ENCODE measurements around the gene SF3B5.
"Not testable (repeated sequence)": the region's sequence is repeated elsewhere in the genome, so short reads cannot be mapped to it uniquely, and the experiment has no call there.

Gene SF3B5

DNA sequence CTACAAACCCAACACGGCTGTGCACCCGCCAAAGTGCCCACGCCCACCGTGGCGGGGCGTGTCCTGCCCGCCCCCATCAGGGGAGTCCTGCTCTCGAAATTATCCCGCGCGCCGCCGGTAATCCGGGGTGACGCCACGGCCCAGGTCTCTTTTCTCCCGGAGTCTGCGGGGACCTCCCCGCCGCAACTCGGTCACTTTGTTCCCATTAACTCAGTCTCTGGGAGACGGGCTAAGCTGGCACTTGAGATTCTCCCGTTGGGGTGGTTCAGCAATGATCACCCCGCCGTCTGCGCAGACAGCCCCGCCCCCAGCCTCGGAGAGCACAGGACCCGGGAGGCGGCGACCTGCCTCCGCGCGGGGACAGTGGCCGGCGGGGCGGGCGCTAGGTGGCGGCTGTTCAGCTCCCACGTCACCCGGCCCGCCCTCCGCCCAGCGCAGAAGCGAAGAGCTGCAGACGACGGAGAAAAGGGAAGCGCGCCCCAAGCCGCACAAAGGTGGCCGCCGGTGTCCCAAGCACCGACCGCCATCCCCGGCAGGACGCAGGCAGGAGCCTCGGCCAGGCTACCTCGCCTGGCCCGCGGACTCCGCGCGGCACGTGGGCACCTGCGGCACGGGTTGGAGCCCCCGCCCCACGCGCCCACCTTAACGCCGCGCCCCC lies 31.5 kb downstream of the SF3B5 start:
- TF ChIP-seq ZNF274 (IDR thresholded peaks at IDR 0.05; ENCODE audit: low read depth, low read length), result no peak
- H3K4me3 ChIP-seq (ENCODE audit: low read length), result peak overlapping the region; percentile 95

DNA sequence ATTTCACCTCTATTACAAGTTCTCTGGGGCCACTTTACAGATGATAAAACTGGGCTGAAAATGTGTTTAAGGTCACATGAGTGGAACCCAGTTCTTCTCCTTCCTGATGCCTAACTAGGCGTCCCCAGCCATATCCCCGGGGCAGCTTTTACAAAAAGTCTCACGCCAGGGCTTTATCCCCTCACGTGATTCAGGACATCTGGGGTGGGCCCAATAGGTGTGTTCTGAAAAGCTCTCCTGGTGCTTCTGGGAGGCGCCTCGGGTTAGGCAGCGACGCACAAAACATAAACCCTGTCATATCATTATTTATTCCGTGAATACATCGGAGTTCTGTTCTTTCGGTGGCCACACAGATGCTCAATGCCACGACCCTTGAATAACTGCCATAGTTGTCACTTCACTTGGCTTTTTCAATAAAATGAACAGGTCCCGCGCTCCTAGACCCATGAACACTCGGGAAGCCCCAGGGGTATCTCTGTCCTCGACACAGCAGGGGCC lies 32.1 kb downstream of the SF3B5 start:
- peak overlapping the region; percentile 95 for H3K4me3 ChIP-seq (ENCODE audit: low read length)
- TF ChIP-seq ZNF274 (IDR thresholded peaks at IDR 0.05; ENCODE audit: low read depth, low read length), result no peak

DNA sequence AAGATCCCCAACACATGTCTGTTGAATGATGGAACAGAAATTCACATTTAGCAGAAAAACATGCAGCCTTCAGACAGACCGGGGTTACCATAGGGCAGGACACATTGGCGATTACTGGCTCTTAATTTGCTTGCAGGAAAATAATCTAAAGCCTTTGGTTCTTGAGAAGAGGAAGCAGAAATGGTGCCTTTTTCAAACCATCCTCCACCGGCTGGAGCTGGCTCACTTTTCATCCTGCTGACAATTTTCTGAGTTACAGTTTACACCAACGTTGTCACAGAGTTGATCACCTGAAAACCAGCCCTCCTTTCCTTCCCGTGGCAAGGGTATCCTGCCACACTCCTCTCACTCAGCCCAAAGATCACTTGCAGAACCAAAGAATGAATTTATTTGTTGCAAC lies 32.6 kb downstream of the SF3B5 start:
- no peak for TF ChIP-seq ZNF274 (IDR thresholded peaks at IDR 0.05; ENCODE audit: low read depth, low read length)

DNA sequence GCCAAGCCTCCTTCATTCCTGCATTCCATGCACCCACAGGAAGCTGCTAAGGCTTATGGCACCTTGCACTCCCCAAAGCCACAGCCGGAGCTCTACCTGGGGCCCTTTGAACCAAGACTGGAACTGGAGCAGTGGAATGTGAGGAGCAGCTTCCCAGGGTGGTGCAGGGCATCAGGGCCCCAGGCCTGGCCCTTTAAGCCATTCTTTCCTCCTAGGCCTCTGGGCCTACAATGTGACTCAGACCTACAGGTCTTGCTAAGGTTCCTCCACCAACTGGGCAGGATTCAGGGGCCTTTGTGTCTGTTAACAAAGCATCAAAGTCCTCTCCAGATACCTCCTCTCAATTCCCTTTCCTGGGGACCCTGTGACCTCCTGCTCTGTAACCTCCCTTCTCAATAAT lies 36.2 kb downstream of the SF3B5 start:
- no peak for TF ChIP-seq ZNF274 (IDR thresholded peaks at IDR 0.05; ENCODE audit: low read depth, low read length)
- H3K4me3 ChIP-seq (ENCODE audit: low read length), result no peak overlapping the region

More for the DNA sequence above, 32.6 kb downstream of the SF3B5 start:
- peak overlapping the region; percentile 95; the same call in 1 of the 2 replicates for H3K4me3 ChIP-seq (ENCODE audit: low read length)

GRCh38 chr6:144055121-144055931 lies 40.0 kb downstream of the SF3B5 start:
- TF ChIP-seq ZNF274 (IDR thresholded peaks at IDR 0.05; ENCODE audit: low read depth, low read length), result no peak
- H3K4me3 ChIP-seq (ENCODE audit: low read length), result peak overlapping the region; percentile 72

- H3K4me3 ChIP-seq (ENCODE audit: low read length), result no peak overlapping the region
- TF ChIP-seq ZNF274 (IDR thresholded peaks at IDR 0.05; ENCODE audit: low read depth, low read length), result no peak
These were observed 41.8 kb downstream of the SF3B5 start for GRCh38 chr6:144053601-144054000.

DNA sequence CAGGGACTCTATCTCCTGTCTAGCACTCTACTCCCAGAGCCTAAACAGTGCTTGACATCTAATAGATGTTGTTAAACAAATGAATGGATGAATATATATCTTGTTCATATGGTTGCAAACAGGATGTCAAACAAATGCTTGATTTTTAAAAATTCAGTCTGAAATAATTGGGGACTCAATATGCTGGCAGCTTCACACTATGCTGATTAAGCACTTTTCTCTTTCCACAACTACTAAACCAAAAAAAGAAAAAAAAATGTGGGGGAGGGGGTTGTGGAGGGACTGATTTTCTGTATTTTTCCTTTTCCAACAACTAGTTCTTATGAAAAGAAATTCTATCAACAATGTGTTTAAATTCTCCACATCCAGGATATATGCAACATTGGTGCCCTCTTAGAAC lies 42.9 kb downstream of the SF3B5 start:
- no peak for TF ChIP-seq ZNF274 (IDR thresholded peaks at IDR 0.05; ENCODE audit: low read depth, low read length)
- H3K4me3 ChIP-seq (ENCODE audit: low read length), result no peak overlapping the region

GRCh38 chr6:144049386-144049785 lies 46.0 kb downstream of the SF3B5 start:
- H3K4me3 ChIP-seq (ENCODE audit: low read length), result no peak overlapping the region
- TF ChIP-seq ZNF274 (IDR thresholded peaks at IDR 0.05; ENCODE audit: low read depth, low read length), result no peak

DNA sequence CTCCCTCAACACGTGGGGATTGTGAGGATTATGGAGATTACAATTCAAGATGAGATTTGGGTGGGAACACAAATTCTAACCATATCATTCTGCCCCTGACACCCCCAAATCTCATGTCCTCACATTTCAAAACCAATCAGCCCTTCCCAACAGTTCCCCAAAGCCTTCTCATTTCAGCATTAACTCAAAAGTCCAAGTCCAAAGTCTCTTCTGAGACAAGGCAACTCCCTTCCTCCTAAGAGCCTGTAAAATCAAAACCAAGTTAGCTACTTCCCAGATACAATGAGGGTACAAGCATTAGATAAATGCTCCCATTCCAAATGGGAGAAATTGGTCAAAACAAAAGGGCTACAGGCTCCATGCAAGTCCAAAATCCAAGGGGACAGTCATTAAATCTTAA lies 47.7 kb downstream of the SF3B5 start:
- no peak overlapping the region for H3K4me3 ChIP-seq (ENCODE audit: low read length)
- no peak for TF ChIP-seq ZNF274 (IDR thresholded peaks at IDR 0.05; ENCODE audit: low read depth, low read length)

- H3K4me3 ChIP-seq (ENCODE audit: low read length), result not testable (repeated sequence)
These were observed 48.7 kb downstream of the SF3B5 start for GRCh38 chr6:144046672-144047071.

GRCh38 chr6:144044989-144045388 lies 50.4 kb downstream of the SF3B5 start:
- H3K4me3 ChIP-seq (ENCODE audit: low read length), result not testable (repeated sequence)

Data from GM08714 (cell line).